ENCODE data around the gene MRPL58. TPM values are rescaled to one million over a fixed set of nuclear protein-coding genes. Genes with fewer than 3 reads are reported as not detected.

The MRPL58 gene
- total and polyA plus RNA-seq, 2 experiments from 2014 or later = 38.0 to 66.7 TPM

GRCh38 chr17:75003957-75004355 lies 8.5 kb upstream of the MRPL58 start:
- no peak overlapping the region for H2AFZ ChIP-seq
- no peak for TF ChIP-seq STAT1 (IDR thresholded peaks at IDR 0.05; ENCODE audit: unreplicated experiment)
- 0 out of 4 replicates have a peak, but pooled peaks of 1 of the 2 experiments have one; percentile 9 for TF ChIP-seq CTCF (conservative IDR thresholded peaks at IDR 0.05; ENCODE audit: low read depth in 2 of 2)
- no peak for TF ChIP-seq JUNB (IDR thresholded peaks at IDR 0.05; ENCODE audit: unreplicated experiment)
- Mint-ChIP-seq H3K36me3 (ENCODE audit: low read depth) (peaks cover 16% of the 10 kb centered on the region), H3K27ac (no peak overlapping the region), H3K4me1 (peaks cover under 1% of the 10 kb centered on the region; the same call in 1 of the 3 replicates), H3K4me3 (no peak overlapping the region), H3K9me3 (no peaks in the 10 kb centered on the region; the same call in 2 of the 3 replicates), H3K27me3 (ENCODE audit: insufficient read depth, low read depth, poor library complexity) (peaks cover 6% of the 10 kb centered on the region)
- no peaks in the 10 kb centered on the region for H3K79me2 ChIP-seq (replicated peaks; ENCODE audit: insufficient read depth)
- no peaks in the 10 kb centered on the region for H3K9me2 ChIP-seq (ENCODE audit: insufficient read depth)
- no peaks in the 10 kb centered on the region; the same call in 1 of the 2 replicates for H4K20me1 ChIP-seq (replicated peaks; ENCODE audit: insufficient read depth)
- no peak overlapping the region for H3K27ac ChIP-seq (ENCODE audit: low read depth)
- H3K36me3 ChIP-seq (ENCODE audit: insufficient read depth) = peaks cover 3% of the 10 kb centered on the region; the same call in 1 of the 2 replicates
- no peaks in the 10 kb centered on the region for H3K27me3 ChIP-seq (ENCODE audit: insufficient read depth)
- H3K4me2 ChIP-seq = no peak overlapping the region
- no peaks in the 10 kb centered on the region for H3F3A ChIP-seq (replicated peaks; ENCODE audit: low read depth)
- DNase-seq (ENCODE audit: low spot score) (no peak), ATAC-seq (no peak)
- H3K4me3 ChIP-seq = no peak overlapping the region
- peaks cover under 1% of the 10 kb centered on the region; the same call in 1 of the 2 replicates for H3K4me1 ChIP-seq (ENCODE audit: insufficient read depth)

GRCh38 chr17:75004371-75004770 lies 8.1 kb upstream of the MRPL58 start:
- no peak for TF ChIP-seq JUNB (IDR thresholded peaks at IDR 0.05; ENCODE audit: unreplicated experiment)
- no peak for TF ChIP-seq ZNF114 (CRISPR knock-in tag; IDR thresholded peaks at IDR 0.05)
- no peak for TF ChIP-seq CREB1 (CRISPR knock-in tag; IDR thresholded peaks at IDR 0.05; ENCODE audit: low read depth)
- no peak for TF ChIP-seq STAT1 (IDR thresholded peaks at IDR 0.05; ENCODE audit: unreplicated experiment)
- TF ChIP-seq, protein P1, sequence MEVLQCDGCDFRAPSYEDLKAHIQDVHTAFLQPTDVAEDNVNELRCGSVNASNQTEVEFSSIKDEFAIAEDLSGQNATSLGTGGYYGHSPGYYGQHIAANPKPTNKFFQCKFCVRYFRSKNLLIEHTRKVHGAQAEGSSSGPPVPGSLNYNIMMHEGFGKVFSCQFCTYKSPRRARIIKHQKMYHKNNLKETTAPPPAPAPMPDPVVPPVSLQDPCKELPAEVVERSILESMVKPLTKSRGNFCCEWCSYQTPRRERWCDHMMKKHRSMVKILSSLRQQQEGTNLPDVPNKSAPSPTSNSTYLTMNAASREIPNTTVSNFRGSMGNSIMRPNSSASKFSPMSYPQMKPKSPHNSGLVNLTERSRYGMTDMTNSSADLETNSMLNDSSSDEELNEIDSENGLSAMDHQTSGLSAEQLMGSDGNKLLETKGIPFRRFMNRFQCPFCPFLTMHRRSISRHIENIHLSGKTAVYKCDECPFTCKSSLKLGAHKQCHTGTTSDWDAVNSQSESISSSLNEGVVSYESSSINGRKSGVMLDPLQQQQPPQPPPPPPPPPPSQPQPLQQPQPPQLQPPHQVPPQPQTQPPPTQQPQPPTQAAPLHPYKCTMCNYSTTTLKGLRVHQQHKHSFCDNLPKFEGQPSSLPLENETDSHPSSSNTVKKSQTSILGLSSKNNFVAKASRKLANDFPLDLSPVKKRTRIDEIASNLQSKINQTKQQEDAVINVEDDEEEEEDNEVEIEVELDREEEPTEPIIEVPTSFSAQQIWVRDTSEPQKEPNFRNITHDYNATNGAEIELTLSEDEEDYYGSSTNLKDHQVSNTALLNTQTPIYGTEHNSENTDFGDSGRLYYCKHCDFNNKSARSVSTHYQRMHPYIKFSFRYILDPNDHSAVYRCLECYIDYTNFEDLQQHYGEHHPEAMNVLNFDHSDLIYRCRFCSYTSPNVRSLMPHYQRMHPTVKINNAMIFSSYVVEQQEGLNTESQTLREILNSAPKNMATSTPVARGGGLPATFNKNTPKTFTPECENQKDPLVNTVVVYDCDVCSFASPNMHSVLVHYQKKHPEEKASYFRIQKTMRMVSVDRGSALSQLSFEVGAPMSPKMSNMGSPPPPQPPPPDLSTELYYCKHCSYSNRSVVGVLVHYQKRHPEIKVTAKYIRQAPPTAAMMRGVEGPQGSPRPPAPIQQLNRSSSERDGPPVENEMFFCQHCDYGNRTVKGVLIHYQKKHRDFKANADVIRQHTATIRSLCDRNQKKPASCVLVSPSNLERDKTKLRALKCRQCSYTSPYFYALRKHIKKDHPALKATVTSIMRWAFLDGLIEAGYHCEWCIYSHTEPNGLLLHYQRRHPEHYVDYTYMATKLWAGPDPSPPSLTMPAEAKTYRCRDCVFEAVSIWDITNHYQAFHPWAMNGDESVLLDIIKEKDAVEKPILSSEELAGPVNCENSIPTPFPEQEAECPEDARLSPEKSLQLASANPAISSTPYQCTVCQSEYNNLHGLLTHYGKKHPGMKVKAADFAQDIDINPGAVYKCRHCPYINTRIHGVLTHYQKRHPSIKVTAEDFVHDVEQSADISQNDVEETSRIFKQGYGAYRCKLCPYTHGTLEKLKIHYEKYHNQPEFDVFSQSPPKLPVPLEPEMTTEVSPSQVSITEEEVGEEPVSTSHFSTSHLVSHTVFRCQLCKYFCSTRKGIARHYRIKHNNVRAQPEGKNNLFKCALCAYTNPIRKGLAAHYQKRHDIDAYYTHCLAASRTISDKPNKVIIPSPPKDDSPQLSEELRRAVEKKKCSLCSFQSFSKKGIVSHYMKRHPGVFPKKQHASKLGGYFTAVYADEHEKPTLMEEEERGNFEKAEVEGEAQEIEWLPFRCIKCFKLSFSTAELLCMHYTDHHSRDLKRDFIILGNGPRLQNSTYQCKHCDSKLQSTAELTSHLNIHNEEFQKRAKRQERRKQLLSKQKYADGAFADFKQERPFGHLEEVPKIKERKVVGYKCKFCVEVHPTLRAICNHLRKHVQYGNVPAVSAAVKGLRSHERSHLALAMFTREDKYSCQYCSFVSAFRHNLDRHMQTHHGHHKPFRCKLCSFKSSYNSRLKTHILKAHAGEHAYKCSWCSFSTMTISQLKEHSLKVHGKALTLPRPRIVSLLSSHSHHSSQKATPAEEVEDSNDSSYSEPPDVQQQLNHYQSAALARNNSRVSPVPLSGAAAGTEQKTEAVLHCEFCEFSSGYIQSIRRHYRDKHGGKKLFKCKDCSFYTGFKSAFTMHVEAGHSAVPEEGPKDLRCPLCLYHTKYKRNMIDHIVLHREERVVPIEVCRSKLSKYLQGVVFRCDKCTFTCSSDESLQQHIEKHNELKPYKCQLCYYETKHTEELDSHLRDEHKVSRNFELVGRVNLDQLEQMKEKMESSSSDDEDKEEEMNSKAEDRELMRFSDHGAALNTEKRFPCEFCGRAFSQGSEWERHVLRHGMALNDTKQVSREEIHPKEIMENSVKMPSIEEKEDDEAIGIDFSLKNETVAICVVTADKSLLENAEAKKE (CRISPR knock-in tag; IDR thresholded peaks at IDR 0.05) = no peak
- TF ChIP-seq CTCF (conservative IDR thresholded peaks at IDR 0.05; ENCODE audit: low read depth in 2 of 2) = no peak
- TF ChIP-seq, protein P2, sequence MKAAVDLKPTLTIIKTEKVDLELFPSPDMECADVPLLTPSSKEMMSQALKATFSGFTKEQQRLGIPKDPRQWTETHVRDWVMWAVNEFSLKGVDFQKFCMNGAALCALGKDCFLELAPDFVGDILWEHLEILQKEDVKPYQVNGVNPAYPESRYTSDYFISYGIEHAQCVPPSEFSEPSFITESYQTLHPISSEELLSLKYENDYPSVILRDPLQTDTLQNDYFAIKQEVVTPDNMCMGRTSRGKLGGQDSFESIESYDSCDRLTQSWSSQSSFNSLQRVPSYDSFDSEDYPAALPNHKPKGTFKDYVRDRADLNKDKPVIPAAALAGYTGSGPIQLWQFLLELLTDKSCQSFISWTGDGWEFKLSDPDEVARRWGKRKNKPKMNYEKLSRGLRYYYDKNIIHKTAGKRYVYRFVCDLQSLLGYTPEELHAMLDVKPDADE (IDR thresholded peaks at IDR 0.05) = no peak
- no peak for TF ChIP-seq EZH2phosphoT487 (IDR thresholded peaks at IDR 0.05; ENCODE audit: unreplicated experiment)
- TF ChIP-seq POLR2AphosphoS5 (IDR thresholded peaks at IDR 0.05; ENCODE audit: low read depth) = no peak
- H3K9me3 Mint-ChIP-seq = no peaks in the 10 kb centered on the region; the same call in 2 of the 3 replicates
- H3K4me1 Mint-ChIP-seq = peaks cover 2% of the 10 kb centered on the region; the same call in 1 of the 3 replicates
- no peak for DNase-seq (ENCODE audit: low spot score)
- Histone ChIP-seq H3K36me3 (ENCODE audit: insufficient read depth) (peaks cover 3% of the 10 kb centered on the region; the same call in 1 of the 2 replicates), H3K79me2 (replicated peaks; ENCODE audit: insufficient read depth) (no peaks in the 10 kb centered on the region), H3F3A (replicated peaks; ENCODE audit: low read depth) (no peaks in the 10 kb centered on the region), H3K9me2 (ENCODE audit: insufficient read depth) (no peaks in the 10 kb centered on the region), H3K27me3 (ENCODE audit: insufficient read depth) (no peaks in the 10 kb centered on the region), H2AFZ (no peak overlapping the region), H3K27ac (ENCODE audit: low read depth) (no peak overlapping the region), H4K20me1 (replicated peaks; ENCODE audit: insufficient read depth) (no peaks in the 10 kb centered on the region; the same call in 1 of the 2 replicates), H3K4me1 (ENCODE audit: insufficient read depth) (peaks cover 4% of the 10 kb centered on the region; the same call in 1 of the 2 replicates), H3K4me2 (no peak overlapping the region), H3K4me3 (no peak overlapping the region)
- H3K27ac Mint-ChIP-seq = no peak overlapping the region
- H3K4me3 Mint-ChIP-seq = no peak overlapping the region
- ATAC-seq = no peak
- peaks cover 14% of the 10 kb centered on the region for H3K36me3 Mint-ChIP-seq (ENCODE audit: low read depth)
- peaks cover 6% of the 10 kb centered on the region for H3K27me3 Mint-ChIP-seq (ENCODE audit: insufficient read depth, low read depth, poor library complexity)
